ENCODE data around the gene TIAL1.
"Not testable (repeated sequence)": the region's sequence is repeated elsewhere in the genome, so short reads cannot be mapped to it uniquely, and the experiment has no call there.

- TF ChIP-seq ZFP30 (CRISPR knock-in tag; IDR thresholded peaks at IDR 0.05); TOX (CRISPR knock-in tag; IDR thresholded peaks at IDR 0.05; ENCODE audit: borderline replicate concordance): not testable (repeated sequence)
- TF ChIP-seq, protein P1, sequence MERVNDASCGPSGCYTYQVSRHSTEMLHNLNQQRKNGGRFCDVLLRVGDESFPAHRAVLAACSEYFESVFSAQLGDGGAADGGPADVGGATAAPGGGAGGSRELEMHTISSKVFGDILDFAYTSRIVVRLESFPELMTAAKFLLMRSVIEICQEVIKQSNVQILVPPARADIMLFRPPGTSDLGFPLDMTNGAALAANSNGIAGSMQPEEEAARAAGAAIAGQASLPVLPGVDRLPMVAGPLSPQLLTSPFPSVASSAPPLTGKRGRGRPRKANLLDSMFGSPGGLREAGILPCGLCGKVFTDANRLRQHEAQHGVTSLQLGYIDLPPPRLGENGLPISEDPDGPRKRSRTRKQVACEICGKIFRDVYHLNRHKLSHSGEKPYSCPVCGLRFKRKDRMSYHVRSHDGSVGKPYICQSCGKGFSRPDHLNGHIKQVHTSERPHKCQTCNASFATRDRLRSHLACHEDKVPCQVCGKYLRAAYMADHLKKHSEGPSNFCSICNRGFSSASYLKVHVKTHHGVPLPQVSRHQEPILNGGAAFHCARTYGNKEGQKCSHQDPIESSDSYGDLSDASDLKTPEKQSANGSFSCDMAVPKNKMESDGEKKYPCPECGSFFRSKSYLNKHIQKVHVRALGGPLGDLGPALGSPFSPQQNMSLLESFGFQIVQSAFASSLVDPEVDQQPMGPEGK (CRISPR knock-in tag; IDR thresholded peaks at IDR 0.05; ENCODE audit: borderline replicate concordance): not testable (repeated sequence)
Measured at GRCh38 chr10:119619811-119620210, 23.0 kb upstream of the TIAL1 start.

All from SK-N-SH treated with all-trans-retinoic acid at 6 μM for 48 hours (cell line).